OCI-LY1 (cell line): ENCODE data around the gene UFSP2.

Experiments
- H2AFZ ChIP-seq: fragments of 200-600 bp; sonication (generic), shearing (Covaris generic); 2 replicates; pipeline ENCODE4 v1.6.0; 2014; ENCODE audit warnings: antibody characterized with exemption, mild to moderate bottlenecking, low read length
- H3F3A ChIP-seq: fragments of 200-600 bp; sonication (generic), shearing (Covaris generic); 2 replicates; pipeline ENCODE4 v1.6.0; 2014; ENCODE audit warnings: mild to moderate bottlenecking, antibody characterized with exemption, low read length, moderate library complexity; ENCODE audit not compliant: insufficient read depth
- H3K27ac ChIP-seq: fragments of 200-600 bp; sonication (generic); 2 replicates; pipeline ENCODE4 v1.5.1; 2014; ENCODE audit warnings: low read length, mixed run types, mild to moderate bottlenecking, low read depth; ENCODE audit not compliant: poor library complexity, severe bottlenecking
- H3K27me3 ChIP-seq: fragments of 200-600 bp; sonication (generic); 2 replicates; pipeline ENCODE4 v1.6.0; 2014; ENCODE audit warnings: antibody characterized with exemption, mild to moderate bottlenecking, low read length, moderate library complexity; ENCODE audit not compliant: insufficient read depth
- H3K36me3 ChIP-seq: fragments of 200-600 bp; sonication (generic); 2 replicates; pipeline ENCODE4 v1.6.1; 2014; ENCODE audit warnings: mild to moderate bottlenecking, antibody characterized with exemption, low read length, moderate library complexity, mixed read lengths; ENCODE audit not compliant: insufficient read depth
- H3K4me1 ChIP-seq: fragments of 200-600 bp; sonication (generic); 2 replicates; pipeline ENCODE4 v1.5.1; 2014; ENCODE audit warnings: mild to moderate bottlenecking, low read length, moderate library complexity; ENCODE audit not compliant: insufficient read depth, severe bottlenecking
- H3K4me2 ChIP-seq: fragments of 200-600 bp; sonication (generic), shearing (Covaris generic); 2 replicates; pipeline ENCODE4 v1.6.1; 2014; ENCODE audit warnings: low read length
- H3K4me3 ChIP-seq: fragments of 200-600 bp; sonication (generic); 2 replicates; pipeline ENCODE4 v1.5.1; 2014; ENCODE audit warnings: low read length, low read depth, mild to moderate bottlenecking, mixed read lengths; ENCODE audit not compliant: poor library complexity, severe bottlenecking
- H3K79me2 ChIP-seq: fragments of 200-600 bp; shearing (Covaris generic); 2 replicates; pipeline ENCODE4 v1.6.1; 2016; ENCODE audit warnings: mixed run types, low read length, mixed read lengths; ENCODE audit not compliant: insufficient read depth
- H3K9ac ChIP-seq: fragments of 200-600 bp; sonication (generic), shearing (Covaris generic); 2 replicates; pipeline ENCODE4 v1.6.1; 2014; ENCODE audit warnings: mild to moderate bottlenecking, low read length, mixed read lengths
- H3K9me2 ChIP-seq: fragments of 200-600 bp; sonication (generic), shearing (Covaris generic); 2 replicates; pipeline ENCODE4 v1.6.1; 2014; ENCODE audit warnings: low read depth, mild to moderate bottlenecking, low read length, mixed read lengths
- H3K9me3 ChIP-seq: fragments of 200-600 bp; shearing (Covaris generic); 2 replicates; pipeline ENCODE4 v1.6.1; 2014; ENCODE audit warnings: low read length, mixed read lengths
- H4K20me1 ChIP-seq: fragments of 200-600 bp; sonication (generic), shearing (Covaris generic); 2 replicates; pipeline ENCODE4 v1.6.0; 2016; ENCODE audit warnings: mild to moderate bottlenecking, low read length; ENCODE audit not compliant: insufficient read depth
- EZH2 ChIP-seq: fragments of 200-600 bp; sonication (generic), shearing (Covaris generic); IDR thresholded peaks from 2 replicates; pipeline ENCODE4 v1.8.0; 2017; ENCODE audit warnings: borderline replicate concordance, mixed run types, mild to moderate bottlenecking, antibody characterized with exemption, low read length, moderate library complexity, mixed read lengths
- TF ChIP-seq, protein P1 (sequence below): fragments of 200-600 bp; sonication (generic), shearing (Covaris generic); IDR thresholded peaks from 2 replicates; pipeline ENCODE4 v1.5.1; 2017; ENCODE audit warnings: mild to moderate bottlenecking, antibody characterized with exemption, low read length, moderate library complexity, mixed read lengths

UFSP2 gene

DNA sequence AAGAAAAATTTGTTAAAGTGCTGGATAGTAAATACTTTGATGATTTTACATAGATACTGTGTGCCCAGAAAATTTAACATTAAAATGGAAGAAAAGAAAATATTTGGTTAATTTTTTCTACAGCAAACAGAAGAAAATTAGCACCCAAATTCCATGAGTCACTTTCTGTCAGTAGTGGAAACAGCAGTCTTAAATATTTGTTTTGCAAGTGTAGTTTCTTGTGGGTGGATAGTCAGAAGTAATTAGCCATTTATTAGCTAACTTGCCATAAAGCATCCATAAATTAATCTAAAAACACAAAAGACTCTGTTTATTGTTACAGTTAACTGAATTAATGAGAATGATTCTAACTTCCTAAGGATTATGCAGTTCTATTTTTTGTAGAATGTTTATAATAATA, 9.7 kb upstream of the UFSP2 start:
- Histone ChIP-seq H3K9me3 (no peaks in the 10 kb centered on the region), H3K4me1 (no peaks in the 10 kb centered on the region), H3K4me2 (no peak overlapping the region), H3K79me2 (no peaks in the 10 kb centered on the region), H3K4me3 (no peak overlapping the region), H2AFZ (no peak overlapping the region), H3K9me2 (no peaks in the 10 kb centered on the region), H4K20me1 (no peaks in the 10 kb centered on the region), H3K9ac (no peak overlapping the region), H3K27me3 (no peaks in the 10 kb centered on the region), H3K36me3 (no peaks in the 10 kb centered on the region), H3F3A (no peaks in the 10 kb centered on the region), H3K27ac (no peak overlapping the region)
- TF ChIP-seq, protein P1, sequence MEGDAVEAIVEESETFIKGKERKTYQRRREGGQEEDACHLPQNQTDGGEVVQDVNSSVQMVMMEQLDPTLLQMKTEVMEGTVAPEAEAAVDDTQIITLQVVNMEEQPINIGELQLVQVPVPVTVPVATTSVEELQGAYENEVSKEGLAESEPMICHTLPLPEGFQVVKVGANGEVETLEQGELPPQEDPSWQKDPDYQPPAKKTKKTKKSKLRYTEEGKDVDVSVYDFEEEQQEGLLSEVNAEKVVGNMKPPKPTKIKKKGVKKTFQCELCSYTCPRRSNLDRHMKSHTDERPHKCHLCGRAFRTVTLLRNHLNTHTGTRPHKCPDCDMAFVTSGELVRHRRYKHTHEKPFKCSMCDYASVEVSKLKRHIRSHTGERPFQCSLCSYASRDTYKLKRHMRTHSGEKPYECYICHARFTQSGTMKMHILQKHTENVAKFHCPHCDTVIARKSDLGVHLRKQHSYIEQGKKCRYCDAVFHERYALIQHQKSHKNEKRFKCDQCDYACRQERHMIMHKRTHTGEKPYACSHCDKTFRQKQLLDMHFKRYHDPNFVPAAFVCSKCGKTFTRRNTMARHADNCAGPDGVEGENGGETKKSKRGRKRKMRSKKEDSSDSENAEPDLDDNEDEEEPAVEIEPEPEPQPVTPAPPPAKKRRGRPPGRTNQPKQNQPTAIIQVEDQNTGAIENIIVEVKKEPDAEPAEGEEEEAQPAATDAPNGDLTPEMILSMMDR: no peak
- no peak for TF ChIP-seq EZH2

GRCh38 chr4:185429660-185430059, 3.9 kb upstream of the UFSP2 start:
- Histone ChIP-seq H3K9ac (no peak overlapping the region), H3K9me3 (no peaks in the 10 kb centered on the region), H3K4me1 (peaks cover 5% of the 10 kb centered on the region), H3K27ac (no peak overlapping the region), H2AFZ (no peak overlapping the region), H3K9me2 (no peaks in the 10 kb centered on the region), H3K27me3 (no peaks in the 10 kb centered on the region), H3F3A (no peaks in the 10 kb centered on the region), H3K36me3 (no peaks in the 10 kb centered on the region), H3K4me2 (no peak overlapping the region), H3K79me2 (0 out of 2 replicates have a peak, but pooled peaks cover 2% of the 10 kb centered on the region), H3K4me3 (no peak overlapping the region), H4K20me1 (no peaks in the 10 kb centered on the region)
- TF ChIP-seq, protein P1: no peak
- TF ChIP-seq EZH2: no peak

- no peaks in the 10 kb centered on the region for H3F3A ChIP-seq
- no peaks in the 10 kb centered on the region for H4K20me1 ChIP-seq
- H3K4me1 ChIP-seq: peaks cover 19% of the 10 kb centered on the region
- 0 out of 2 replicates have a peak, but pooled peaks cover 7% of the 10 kb centered on the region for H3K79me2 ChIP-seq
- no peak overlapping the region for H2AFZ ChIP-seq
- H3K9me3 ChIP-seq: no peaks in the 10 kb centered on the region
- no peaks in the 10 kb centered on the region for H3K27me3 ChIP-seq
- H3K9me2 ChIP-seq: no peaks in the 10 kb centered on the region
- TF ChIP-seq, protein P1: no peak
- TF ChIP-seq EZH2: no peak
- H3K4me2 ChIP-seq: no peak overlapping the region
- H3K27ac ChIP-seq: no peak overlapping the region
- H3K9ac ChIP-seq: no peak overlapping the region
- no peak overlapping the region for H3K4me3 ChIP-seq
- H3K36me3 ChIP-seq: peaks cover 3% of the 10 kb centered on the region; the same call in 1 of the 2 replicates
Observed at GRCh38 chr4:185426960-185427688, 1.4 kb upstream of the UFSP2 start.
